PC-9 (cell line): Measurements from ENCODE around the gene HOXC10.

Source experiments
- CTCF ChIP-seq: fragments of 200-600 bp; sonication (generic); conservative IDR thresholded peaks from 2 replicates; pipeline ENCODE4 v1.6.1; 2017; ENCODE audit warnings: mixed run types, antibody characterized with exemption, mild to moderate bottlenecking, moderate library complexity
- EZH2 ChIP-seq: fragments of 200-600 bp; sonication (generic); IDR thresholded peaks from 2 replicates; pipeline ENCODE4 v1.8.0; 2017; ENCODE audit warnings: antibody characterized with exemption, low read depth

- TF ChIP-seq CTCF (no peak), EZH2 (no peak)
Observed at GRCh38 chr12:54012631-54013409, 27.9 kb downstream of the HOXC10 start.
